Caco-2 (cell line): ENCODE data around the gene TXNRD2. TPM values are rescaled to one million over a fixed set of nuclear protein-coding genes. Genes with fewer than 3 reads are reported as not detected.

Experiments
- BruUV-seq: library from RNA; stranded (reverse); fragments of 400-500 nt; replicated peaks from 2 replicates; lab custom pipeline; 2021; lab: Mats Ljungman, UMichigan
- CTCF ChIA-PET: fragments of 300-600 bp; sonication (Branson Sonifier 250); formaldehyde crosslinking; loops from one replicate; lab custom pipeline; 2022; ENCODE audit warnings: antibody characterized with exemption; lab: Charles Lee
- POLR2A ChIA-PET: fragments of 300-600 bp; sonication (Branson Sonifier 250); formaldehyde crosslinking; loops from one replicate; lab custom pipeline; 2022; ENCODE audit warnings: antibody characterized with exemption; lab: Charles Lee
- DNase-seq, 2 experiments: peaks; one replicate each; pipeline versions ENCODE4 v3.0.0 to v3.0.0-alpha.2; 2020 to 2022
- H3K27me3 ChIP-seq: replicated peaks from 2 replicates; pipeline ENCODE4 v1.6.0; 2011; ENCODE audit warnings: low read length; ENCODE audit not compliant: control insufficient read depth, insufficient read depth
- H3K36me3 ChIP-seq: 2 replicates; pipeline ENCODE4 v1.5.1; 2011; ENCODE audit warnings: low read length; ENCODE audit not compliant: control insufficient read depth, insufficient read depth
- H3K4me1 ChIP-seq: fragments of 250-450 bp; sonication (Bioruptor Pico); 2 replicates; pipeline ENCODE4 v1.5.1; 2020; ENCODE audit warnings: mild to moderate bottlenecking
- H3K4me3 ChIP-seq: 2 replicates; pipeline ENCODE4 v1.5.1; 2011; ENCODE audit warnings: low read depth, mild to moderate bottlenecking, control low read depth, low read length
- H3K9me3 ChIP-seq: fragments of 250-450 bp; sonication (Bioruptor Pico); 2 replicates; pipeline ENCODE4 v1.5.1; 2020; ENCODE audit warnings: mild to moderate bottlenecking, moderate library complexity
- H3K27ac Mint-ChIP-seq: one replicate; pipeline ENCODE4 v1.8.0; 2022; ENCODE audit warnings: mixed read lengths; ENCODE audit not compliant: unreplicated experiment
- H3K27me3 Mint-ChIP-seq: one replicate; pipeline ENCODE4 v1.8.0; 2022; ENCODE audit warnings: mixed read lengths; ENCODE audit not compliant: insufficient read depth, unreplicated experiment
- H3K36me3 Mint-ChIP-seq: one replicate; pipeline ENCODE4 v1.8.0; 2022; ENCODE audit warnings: mild to moderate bottlenecking, mixed read lengths; ENCODE audit not compliant: insufficient read depth, unreplicated experiment
- H3K4me1 Mint-ChIP-seq: one replicate; pipeline ENCODE4 v1.8.0; 2022; ENCODE audit warnings: low read depth, mixed read lengths; ENCODE audit not compliant: unreplicated experiment
- H3K4me3 Mint-ChIP-seq: one replicate; pipeline ENCODE4 v1.8.0; 2022; ENCODE audit warnings: mild to moderate bottlenecking, moderate library complexity, mixed read lengths; ENCODE audit not compliant: unreplicated experiment
- H3K9me3 Mint-ChIP-seq: one replicate; pipeline ENCODE4 v1.8.0; 2022; ENCODE audit warnings: mixed read lengths; ENCODE audit not compliant: unreplicated experiment
- intact Hi-C: fragments of 100-400 bp; cut with micrococcal nuclease; formaldehyde crosslinking; loops from one replicate; pipeline ENCODE4 v1.10.0; 2022; ENCODE audit not compliant: unreplicated experiment
- total RNA-seq: library from RNA; stranded (reverse); gene quantifications from 2 replicates; pipeline ENCODE4 v1.2.3, GENCODE V29; 2022
- TF ChIP-seq, protein P1 (sequence below), 2 experiments: fragments of 200-600 bp in 1 of 2; IDR thresholded peaks; 1 replicate in 1 of 2; 2 replicates in 1 of 2; pipeline versions ENCODE4 v1.5.1 to v1.8.0; 2011 to 2022; ENCODE audit warnings: antibody characterized with exemption in 1 of 2, control low read depth in 1 of 2, inconsistent platforms in 1 of 2, low read depth in 1 of 2, low read length in 1 of 2, mild to moderate bottlenecking in 1 of 2, moderate library complexity in 1 of 2; ENCODE audit not compliant: insufficient read depth in 1 of 2, severe bottlenecking in 1 of 2, unreplicated experiment in 1 of 2

Gene TXNRD2
- total RNA-seq, 1 experiment from 2014 or later, result 44.8 TPM

DNA sequence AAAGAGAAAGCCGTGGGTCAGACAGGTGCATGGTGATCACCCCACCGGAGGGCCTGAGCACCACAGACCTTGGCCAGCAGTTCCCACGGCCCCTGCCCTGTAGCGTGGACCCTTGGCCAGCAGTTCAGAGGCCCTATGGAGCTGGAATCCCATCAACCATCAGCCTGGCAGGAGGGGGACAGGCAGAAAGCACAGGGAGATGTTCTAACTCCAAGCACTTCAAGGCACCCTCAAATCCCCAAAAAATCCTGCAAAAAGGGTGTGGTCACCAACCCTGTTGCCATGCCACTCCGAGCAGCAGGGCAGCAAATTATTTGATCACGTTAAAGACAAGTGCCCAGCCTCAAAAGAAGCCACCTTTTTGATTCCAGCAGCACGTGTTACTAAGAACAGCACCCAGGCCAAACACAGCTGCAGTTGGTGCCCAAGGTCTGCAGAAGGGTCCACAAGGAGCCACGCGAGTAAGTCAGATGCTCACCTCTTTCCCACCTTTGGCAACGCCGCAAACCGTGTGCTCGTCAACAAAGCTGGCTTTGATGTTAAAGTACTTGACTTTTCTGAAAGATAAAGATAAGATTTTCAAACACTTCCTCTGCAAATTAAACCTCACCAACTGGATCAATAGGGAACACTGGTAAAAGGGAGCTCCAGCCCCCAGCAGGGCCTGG lies 26.2 kb downstream of the TXNRD2 start:
- Mint-ChIP-seq H3K4me1 (no peaks in the 10 kb centered on the region), H3K9me3 (no peaks in the 10 kb centered on the region), H3K36me3 (peaks cover 33% of the 10 kb centered on the region), H3K27me3 (no peaks in the 10 kb centered on the region), H3K27ac (no peak overlapping the region), H3K4me3 (no peak overlapping the region)
- CTCF ChIA-PET, result no interaction called here
- BruUV-seq, result no TSS peak
- H3K4me1 ChIP-seq, result no peaks in the 10 kb centered on the region
- TF ChIP-seq, protein P1, sequence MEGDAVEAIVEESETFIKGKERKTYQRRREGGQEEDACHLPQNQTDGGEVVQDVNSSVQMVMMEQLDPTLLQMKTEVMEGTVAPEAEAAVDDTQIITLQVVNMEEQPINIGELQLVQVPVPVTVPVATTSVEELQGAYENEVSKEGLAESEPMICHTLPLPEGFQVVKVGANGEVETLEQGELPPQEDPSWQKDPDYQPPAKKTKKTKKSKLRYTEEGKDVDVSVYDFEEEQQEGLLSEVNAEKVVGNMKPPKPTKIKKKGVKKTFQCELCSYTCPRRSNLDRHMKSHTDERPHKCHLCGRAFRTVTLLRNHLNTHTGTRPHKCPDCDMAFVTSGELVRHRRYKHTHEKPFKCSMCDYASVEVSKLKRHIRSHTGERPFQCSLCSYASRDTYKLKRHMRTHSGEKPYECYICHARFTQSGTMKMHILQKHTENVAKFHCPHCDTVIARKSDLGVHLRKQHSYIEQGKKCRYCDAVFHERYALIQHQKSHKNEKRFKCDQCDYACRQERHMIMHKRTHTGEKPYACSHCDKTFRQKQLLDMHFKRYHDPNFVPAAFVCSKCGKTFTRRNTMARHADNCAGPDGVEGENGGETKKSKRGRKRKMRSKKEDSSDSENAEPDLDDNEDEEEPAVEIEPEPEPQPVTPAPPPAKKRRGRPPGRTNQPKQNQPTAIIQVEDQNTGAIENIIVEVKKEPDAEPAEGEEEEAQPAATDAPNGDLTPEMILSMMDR (IDR thresholded peaks at IDR 0.05; ENCODE audit: insufficient read depth in 1 of 2, low read depth in 1 of 2, low read length in 1 of 2, severe bottlenecking in 1 of 2, unreplicated experiment in 1 of 2), result no peak
- H3K4me3 ChIP-seq, result no peak overlapping the region
- H3K36me3 ChIP-seq, result no peaks in the 10 kb centered on the region
- intact Hi-C loops, result no loop called here
- no peaks in the 10 kb centered on the region for H3K9me3 ChIP-seq
- DNase-seq, result no peak
- POLR2A ChIA-PET, result no interaction called here
- no peaks in the 10 kb centered on the region for H3K27me3 ChIP-seq

DNA sequence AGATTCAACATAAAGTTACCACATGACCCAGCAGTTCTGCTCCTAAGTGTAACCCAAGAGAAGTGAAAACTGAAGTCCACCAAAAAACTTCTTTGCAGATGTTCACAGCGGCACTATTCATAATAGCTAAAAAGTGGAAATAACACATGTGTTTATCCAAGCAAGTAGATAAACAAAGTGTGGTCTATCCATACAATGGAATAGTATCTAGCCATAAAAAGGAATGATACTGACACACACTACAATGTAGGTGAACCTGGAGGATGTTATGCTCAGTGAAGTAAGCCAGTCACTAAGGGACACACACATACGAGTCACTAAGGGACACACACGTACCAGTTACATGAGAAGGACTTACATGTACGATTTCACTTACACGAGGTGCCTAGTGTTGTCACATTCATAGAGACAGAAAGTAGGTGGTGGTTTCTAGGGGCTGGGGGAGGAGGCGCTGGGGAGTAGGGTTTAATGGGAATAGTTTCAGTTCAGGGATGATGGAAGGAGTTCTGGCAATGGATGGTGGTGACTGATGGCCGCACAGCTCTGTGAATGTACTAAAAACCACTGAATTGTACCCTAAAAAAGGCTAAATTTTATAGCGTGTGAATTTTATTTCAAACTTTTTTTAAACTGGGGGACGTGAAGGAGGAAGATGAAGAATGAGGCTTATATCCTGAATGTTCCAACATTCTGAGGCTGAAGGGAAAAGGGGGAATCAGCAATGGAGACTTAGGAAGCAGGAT lies 27.2 kb downstream of the TXNRD2 start:
- intact Hi-C loops, result no loop called here

DNA sequence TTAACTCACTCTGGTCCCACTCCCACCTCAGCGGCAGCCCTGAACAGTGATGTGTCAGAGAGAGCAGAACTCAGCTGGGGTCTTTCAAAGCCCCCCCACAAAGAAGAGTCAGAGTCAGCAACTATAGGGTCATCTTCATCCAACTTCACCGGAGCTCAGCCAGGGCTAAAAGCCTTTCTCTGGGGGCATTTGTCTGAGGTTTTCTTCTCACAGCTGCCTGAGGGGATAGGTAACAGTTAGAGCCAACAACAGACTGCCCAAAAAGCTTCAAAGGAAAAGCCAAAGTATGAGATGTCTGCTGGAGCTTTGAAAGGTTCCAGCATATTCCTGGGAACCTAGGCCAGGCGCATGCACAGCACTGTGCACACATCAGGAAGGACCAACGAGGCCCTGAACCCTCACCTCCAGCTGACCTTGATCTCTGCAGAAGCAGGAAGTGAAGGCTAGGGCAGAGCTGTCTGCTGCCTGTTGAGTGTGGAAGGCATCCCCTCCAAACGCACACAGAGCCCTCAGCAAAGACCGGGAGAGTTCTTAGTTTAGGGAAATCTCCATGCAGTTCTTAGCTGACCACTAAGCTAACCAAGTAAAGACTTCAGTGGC lies 28.2 kb downstream of the TXNRD2 start:
- POLR2A ChIA-PET, result no interaction called here
- no peak for DNase-seq
- no peak overlapping the region for H3K4me3 ChIP-seq
- Mint-ChIP-seq H3K4me1 (peaks cover 7% of the 10 kb centered on the region), H3K9me3 (no peaks in the 10 kb centered on the region), H3K36me3 (peaks cover 41% of the 10 kb centered on the region), H3K27me3 (no peaks in the 10 kb centered on the region), H3K27ac (no peak overlapping the region), H3K4me3 (no peak overlapping the region)
- H3K36me3 ChIP-seq, result no peaks in the 10 kb centered on the region
- H3K9me3 ChIP-seq, result no peaks in the 10 kb centered on the region
- TF ChIP-seq, protein P1 (IDR thresholded peaks at IDR 0.05; ENCODE audit: insufficient read depth in 1 of 2, low read depth in 1 of 2, low read length in 1 of 2, severe bottlenecking in 1 of 2, unreplicated experiment in 1 of 2), result no peak
- intact Hi-C loops, result no loop called here
- H3K4me1 ChIP-seq, result no peaks in the 10 kb centered on the region
- no TSS peak for BruUV-seq
- CTCF ChIA-PET, result interaction anchor here (1.7 kb wide), 1 partner anchor 183 kb away, joined by 4 read pairs; no protein-coding TSS in a partner anchor
- H3K27me3 ChIP-seq, result no peaks in the 10 kb centered on the region

More for the DNA sequence above, 27.2 kb downstream of the TXNRD2 start:
- Histone ChIP-seq H3K4me3 (no peak overlapping the region), H3K4me1 (no peaks in the 10 kb centered on the region), H3K36me3 (no peaks in the 10 kb centered on the region), H3K27me3 (no peaks in the 10 kb centered on the region), H3K9me3 (no peaks in the 10 kb centered on the region)
- no TSS peak for BruUV-seq
- TF ChIP-seq, protein P1 (IDR thresholded peaks at IDR 0.05; ENCODE audit: insufficient read depth in 1 of 2, low read depth in 1 of 2, low read length in 1 of 2, severe bottlenecking in 1 of 2, unreplicated experiment in 1 of 2), result no peak
- Mint-ChIP-seq H3K36me3 (peaks cover 41% of the 10 kb centered on the region), H3K4me3 (no peak overlapping the region), H3K9me3 (no peaks in the 10 kb centered on the region), H3K27me3 (no peaks in the 10 kb centered on the region), H3K27ac (no peak overlapping the region), H3K4me1 (peaks cover 7% of the 10 kb centered on the region)
- ChIA-PET POLR2A (no interaction called here), CTCF (interaction anchor here (1.7 kb wide), 1 partner anchor 184 kb away, joined by 4 read pairs; no protein-coding TSS in a partner anchor)
- no peak for DNase-seq
